Bronchial epithelial cell (primary cell): ENCODE measurements around the gene GPC1. TPM values are rescaled to one million over a fixed set of nuclear protein-coding genes. Genes with fewer than 3 reads are reported as not detected.

ENCODE experiments used
- DNase-seq: peaks from one replicate; pipeline ENCODE4 v3.0.0-alpha.2; 2010; ENCODE audit warnings: low read depth
- FAIRE-seq: peaks from 2 replicates; lab custom pipeline; 2011; peaks lifted over from hg19 to GRCh38; lab: Jason Lieb, UNC
- H3K27me3 ChIP-seq: 2 replicates; pipeline ENCODE4 v1.5.1; 2011; ENCODE audit warnings: low read length; ENCODE audit not compliant: control insufficient read depth, insufficient read depth
- H3K36me3 ChIP-seq: 2 replicates; pipeline ENCODE4 v1.5.1; 2011; ENCODE audit warnings: low read length; ENCODE audit not compliant: control insufficient read depth, insufficient read depth
- H3K4me3 ChIP-seq: 2 replicates; pipeline ENCODE4 v1.5.1; 2011; ENCODE audit warnings: mild to moderate bottlenecking, low read depth, low read length, control low read depth
- total RNA-seq: library from RNA; depleted of rRNA; stranded (reverse); fragments of >200 nt; gene quantifications from 2 replicates; pipeline ENCODE4 v1.2.1, GENCODE V29; 2014
- TF ChIP-seq, protein P1 (sequence below): IDR thresholded peaks from 2 replicates; pipeline ENCODE4 v1.5.1; 2011; ENCODE audit warnings: mild to moderate bottlenecking, moderate library complexity, low read length, control low read depth, inconsistent platforms; ENCODE audit not compliant: insufficient read depth, severe bottlenecking

The GPC1 gene
- total RNA-seq, 1 donor from 2014 or later, result 65.8 TPM

- DNase-seq, result no peak
- TF ChIP-seq, protein P1, sequence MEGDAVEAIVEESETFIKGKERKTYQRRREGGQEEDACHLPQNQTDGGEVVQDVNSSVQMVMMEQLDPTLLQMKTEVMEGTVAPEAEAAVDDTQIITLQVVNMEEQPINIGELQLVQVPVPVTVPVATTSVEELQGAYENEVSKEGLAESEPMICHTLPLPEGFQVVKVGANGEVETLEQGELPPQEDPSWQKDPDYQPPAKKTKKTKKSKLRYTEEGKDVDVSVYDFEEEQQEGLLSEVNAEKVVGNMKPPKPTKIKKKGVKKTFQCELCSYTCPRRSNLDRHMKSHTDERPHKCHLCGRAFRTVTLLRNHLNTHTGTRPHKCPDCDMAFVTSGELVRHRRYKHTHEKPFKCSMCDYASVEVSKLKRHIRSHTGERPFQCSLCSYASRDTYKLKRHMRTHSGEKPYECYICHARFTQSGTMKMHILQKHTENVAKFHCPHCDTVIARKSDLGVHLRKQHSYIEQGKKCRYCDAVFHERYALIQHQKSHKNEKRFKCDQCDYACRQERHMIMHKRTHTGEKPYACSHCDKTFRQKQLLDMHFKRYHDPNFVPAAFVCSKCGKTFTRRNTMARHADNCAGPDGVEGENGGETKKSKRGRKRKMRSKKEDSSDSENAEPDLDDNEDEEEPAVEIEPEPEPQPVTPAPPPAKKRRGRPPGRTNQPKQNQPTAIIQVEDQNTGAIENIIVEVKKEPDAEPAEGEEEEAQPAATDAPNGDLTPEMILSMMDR, result no peak
- H3K27me3 ChIP-seq, result no peaks in the 10 kb centered on the region
- no peaks in the 10 kb centered on the region for H3K36me3 ChIP-seq
- no peak for FAIRE-seq
- H3K4me3 ChIP-seq, result no peak overlapping the region
Observed at GRCh38 chr2:240388471-240389301, 46.8 kb upstream of the GPC1 start.

DNA sequence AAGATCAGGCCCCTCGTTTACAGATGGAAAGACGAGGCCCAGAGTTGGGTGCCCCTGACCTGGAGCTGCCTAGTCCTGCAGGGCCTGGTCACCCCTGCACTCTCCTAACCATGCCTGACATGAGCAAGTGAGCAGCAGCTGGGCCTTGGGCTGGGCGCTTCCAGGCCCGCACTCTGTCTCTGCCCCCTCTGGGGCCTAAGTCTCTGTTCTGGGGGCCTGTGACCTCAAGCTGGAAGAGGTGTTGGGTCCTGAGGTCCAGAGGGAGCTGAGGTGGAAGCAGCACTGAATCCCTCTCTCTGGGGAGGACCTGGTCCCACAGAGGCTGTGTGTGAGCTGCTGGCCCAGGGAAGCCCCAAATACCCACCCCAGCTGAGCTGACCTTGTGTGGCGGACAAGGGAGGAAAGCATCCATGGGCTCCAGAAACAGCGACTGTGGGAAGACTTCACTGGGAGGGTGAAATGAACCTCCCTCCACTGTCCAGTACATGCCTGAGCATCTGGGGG is 46.1 kb upstream of the GPC1 start:
- TF ChIP-seq, protein P1, result no peak
- Histone ChIP-seq H3K4me3 (no peak overlapping the region), H3K27me3 (no peaks in the 10 kb centered on the region), H3K36me3 (no peaks in the 10 kb centered on the region)
- FAIRE-seq (no peak), DNase-seq (no peak)

DNA sequence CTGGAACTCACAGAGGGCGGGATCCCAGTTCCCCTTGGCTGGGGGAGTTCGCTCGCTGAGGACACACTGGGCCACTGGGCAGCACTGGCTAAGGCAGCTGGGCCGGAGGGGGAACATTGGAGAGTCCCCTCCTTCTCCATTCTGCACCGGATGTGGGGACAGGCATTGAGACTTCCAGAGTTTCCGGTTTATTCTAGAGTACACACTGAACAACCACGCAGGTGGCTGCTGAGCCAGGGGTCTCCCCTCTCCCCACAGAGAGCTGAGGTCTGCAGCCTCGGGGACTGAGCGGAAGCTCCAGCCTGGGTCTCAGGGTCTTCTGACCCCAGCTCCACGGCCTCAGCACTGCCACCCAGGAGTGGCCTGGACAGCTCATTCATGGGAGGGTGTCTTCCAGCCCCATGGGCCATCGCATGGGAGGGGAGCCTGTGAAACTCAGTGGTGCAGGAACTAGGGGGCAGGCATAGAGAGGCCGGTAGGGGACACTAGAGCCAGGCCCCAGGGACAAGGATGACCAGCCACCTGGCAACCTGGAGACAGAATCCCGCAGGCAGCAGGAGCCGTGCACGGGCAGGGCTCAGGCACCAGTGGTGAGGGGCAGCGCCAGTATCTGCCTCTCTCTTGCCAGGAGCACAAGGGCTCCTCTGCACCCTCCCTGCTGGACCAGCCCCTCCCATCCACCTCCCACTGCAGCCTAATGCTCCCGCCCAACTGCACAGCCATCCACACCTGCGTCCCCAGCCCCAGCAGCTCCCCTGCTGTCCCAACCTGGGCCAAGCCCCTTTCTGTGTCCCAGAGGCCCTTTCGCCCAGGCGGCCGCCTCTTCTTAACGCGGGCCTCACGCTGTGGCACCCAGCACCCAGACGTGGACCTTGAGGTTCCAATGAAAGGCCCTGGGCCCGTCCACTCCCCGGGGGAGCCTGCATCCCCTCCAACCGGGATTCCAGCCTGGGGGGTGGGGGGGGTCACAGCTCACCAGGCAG is 45.1 kb upstream of the GPC1 start:
- TF ChIP-seq, protein P1, result no peak
- no peak overlapping the region for H3K4me3 ChIP-seq
- no peaks in the 10 kb centered on the region for H3K27me3 ChIP-seq
- DNase-seq, result no peak
- no peaks in the 10 kb centered on the region for H3K36me3 ChIP-seq
- no peak for FAIRE-seq

DNA sequence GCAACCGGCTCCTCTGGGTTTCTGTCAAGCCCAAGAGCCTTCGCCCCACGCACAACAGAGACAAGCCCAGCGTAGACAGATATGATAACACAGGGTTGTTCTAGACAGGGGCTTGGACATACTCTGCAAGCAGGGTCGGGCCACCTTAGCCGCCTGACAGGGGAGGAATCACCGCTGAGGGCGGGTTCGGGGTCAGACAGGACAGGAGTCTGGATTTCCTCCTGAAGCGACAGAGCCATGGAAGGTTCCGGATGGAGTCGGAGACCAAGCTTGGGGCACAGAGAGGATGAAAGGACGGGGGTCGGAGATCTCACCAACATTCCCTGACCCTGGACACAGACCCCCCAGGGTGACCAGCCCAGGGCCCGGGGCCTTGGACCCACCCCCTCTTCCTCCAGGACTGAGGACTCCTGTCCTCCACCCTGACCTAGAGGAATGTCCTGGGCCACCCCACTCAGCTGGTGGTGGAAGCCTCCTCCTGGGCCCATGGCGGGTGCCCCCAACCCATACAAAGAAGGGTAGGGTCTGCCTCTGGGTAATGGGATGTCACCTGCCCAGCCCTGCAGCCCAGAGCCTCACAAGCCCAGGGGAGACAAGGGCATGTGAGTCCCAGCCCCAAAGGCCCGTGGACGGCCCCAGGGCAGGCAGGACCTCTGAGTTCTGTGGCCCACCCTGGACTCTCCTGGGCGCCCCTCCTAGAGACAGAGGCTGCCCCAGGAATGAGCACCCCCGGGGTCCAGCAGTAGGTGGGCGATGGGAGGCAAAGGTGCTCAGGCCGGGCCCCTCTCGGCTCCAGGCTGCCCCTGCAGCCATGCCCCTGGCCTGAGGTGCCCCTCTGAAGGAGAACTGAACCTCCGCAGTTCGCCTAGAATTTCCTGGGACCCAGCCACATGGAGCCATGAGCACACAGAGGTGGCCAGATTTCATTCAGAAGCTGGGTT is 44.1 kb upstream of the GPC1 start:
- FAIRE-seq, result no peak
- no peak for DNase-seq
- TF ChIP-seq, protein P1, result no peak
- Histone ChIP-seq H3K4me3 (no peak overlapping the region), H3K36me3 (no peaks in the 10 kb centered on the region), H3K27me3 (no peaks in the 10 kb centered on the region)
